GM19035 (cell line): Measurements from ENCODE around the gene RARA.
"Not testable (repeated sequence)": the region's sequence is repeated elsewhere in the genome, so short reads cannot be mapped to it uniquely, and the experiment has no call there.

ENCODE experiments used
- ATAC-seq: cut with Tn5 transposase; IDR thresholded peaks from one replicate; pipeline ENCODE4 v1.9.1; 2021; ENCODE audit not compliant: unreplicated experiment

Gene RARA

DNA sequence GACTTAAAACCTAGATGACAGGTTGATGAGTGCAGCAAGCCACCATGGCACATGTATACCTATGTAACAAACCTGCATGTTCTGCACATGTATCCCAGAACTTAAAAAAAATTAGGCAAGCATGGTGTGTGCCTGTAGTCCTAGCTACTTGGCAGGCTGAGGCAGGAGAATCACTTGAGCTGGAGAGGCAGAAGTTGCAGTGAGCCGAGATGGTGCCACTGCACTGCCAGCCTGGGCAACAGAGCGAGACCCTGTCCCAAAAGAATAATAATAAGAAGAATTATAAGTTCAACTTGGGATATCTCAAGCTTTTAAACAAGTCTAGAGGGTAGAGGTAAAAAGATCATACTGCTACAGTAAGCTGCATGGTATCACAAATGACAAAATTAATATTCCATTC lies 11.5 kb upstream of the RARA start:
- ATAC-seq: no peak

DNA sequence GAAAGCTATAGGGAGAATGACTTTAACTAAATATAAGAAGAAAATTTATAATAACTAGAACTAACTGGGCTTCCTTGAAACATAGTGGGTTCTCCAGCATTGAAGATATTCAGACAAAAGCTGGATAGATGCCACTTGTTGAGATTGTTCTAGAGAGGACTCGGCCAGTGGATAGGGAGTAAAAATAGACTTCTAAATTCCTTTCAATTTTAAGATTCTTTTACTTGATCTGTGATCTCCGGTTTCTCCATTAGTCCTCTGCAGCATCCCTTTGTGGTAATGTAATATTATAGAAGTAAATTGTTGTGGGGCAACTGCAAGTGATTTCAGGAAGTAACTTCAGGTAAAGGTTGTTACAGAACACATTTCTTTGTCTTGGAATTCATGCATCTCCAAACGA lies 10.3 kb upstream of the RARA start:
- no peak for ATAC-seq

DNA sequence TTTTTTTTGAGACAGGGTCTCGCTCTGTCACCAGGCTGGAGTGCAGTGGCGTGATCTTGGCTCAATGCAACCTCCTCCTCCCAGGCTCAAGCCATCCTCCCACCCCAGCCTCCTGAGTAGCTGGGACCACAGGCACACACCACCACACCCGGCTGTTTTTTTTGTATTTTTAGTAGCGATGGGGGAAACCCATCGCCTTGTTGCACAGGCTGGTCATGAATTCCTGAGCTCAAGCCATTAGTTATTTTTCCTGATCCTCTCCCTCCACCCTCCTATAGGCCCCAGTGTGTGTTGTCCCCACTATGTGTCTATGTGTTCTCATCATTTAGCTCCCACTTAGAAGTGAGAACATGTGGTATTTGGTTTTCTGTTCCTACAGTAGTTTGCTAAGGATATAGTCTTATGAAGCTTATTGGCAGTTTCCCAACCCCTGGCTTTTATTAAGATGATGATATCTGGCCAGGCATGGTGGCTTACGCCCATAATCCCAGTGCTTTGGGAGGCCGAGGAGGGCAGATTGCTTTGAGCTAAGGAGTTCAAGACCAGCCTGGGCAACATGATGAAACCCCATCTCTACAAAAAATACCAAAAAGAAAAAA lies 9.7 kb upstream of the RARA start:
- ATAC-seq: not testable (repeated sequence)

DNA sequence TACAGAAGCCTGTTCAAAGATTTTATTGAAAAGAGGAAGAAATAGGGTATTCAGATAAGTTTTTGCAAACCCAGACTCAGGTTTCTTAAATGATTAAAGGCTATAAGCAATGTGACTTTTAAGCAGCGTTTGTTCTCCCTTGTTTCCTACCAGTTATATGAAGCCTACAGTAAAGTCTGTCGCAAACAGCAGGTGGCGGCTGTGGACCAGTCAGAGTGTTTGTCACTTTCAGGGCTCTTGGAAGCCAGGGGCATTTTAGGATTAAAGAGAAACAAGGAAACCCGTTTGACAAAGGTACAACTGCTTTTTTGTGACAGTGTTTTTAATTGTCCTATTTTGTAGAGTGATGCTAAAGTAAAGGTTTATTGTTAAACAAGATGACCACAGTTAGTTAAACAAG lies 7.7 kb upstream of the RARA start:
- ATAC-seq: no peak

DNA sequence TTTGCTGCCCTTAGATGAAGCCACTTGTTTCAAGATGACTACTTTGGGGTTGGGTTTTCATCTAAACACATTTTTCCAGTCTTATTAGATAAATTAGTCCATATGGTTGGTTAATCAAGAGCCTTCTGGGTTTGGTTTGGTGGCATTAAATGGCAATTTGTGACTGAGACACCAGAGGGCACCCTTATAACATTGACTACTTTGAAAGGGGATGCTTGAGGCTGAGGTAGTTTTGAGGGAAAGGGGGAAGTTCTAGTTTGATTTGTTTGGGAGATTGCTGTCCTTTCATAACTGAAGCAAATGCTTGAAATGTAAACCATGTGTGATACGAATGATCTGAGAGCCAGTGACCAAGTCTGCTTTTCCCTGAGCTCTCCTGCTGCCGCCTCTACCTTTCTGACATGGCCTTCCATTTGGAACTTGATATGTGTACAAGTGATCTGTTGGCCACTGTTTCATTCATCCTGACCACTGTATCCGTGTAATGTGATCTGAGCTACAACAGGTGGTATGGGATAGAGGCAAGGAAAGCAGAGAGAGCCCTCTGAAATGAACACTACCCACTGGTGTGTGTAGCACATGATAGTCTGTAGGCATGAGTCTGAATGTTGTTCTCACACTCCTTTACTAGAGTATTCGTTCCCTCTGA lies 5.8 kb upstream of the RARA start:
- ATAC-seq: no peak

DNA sequence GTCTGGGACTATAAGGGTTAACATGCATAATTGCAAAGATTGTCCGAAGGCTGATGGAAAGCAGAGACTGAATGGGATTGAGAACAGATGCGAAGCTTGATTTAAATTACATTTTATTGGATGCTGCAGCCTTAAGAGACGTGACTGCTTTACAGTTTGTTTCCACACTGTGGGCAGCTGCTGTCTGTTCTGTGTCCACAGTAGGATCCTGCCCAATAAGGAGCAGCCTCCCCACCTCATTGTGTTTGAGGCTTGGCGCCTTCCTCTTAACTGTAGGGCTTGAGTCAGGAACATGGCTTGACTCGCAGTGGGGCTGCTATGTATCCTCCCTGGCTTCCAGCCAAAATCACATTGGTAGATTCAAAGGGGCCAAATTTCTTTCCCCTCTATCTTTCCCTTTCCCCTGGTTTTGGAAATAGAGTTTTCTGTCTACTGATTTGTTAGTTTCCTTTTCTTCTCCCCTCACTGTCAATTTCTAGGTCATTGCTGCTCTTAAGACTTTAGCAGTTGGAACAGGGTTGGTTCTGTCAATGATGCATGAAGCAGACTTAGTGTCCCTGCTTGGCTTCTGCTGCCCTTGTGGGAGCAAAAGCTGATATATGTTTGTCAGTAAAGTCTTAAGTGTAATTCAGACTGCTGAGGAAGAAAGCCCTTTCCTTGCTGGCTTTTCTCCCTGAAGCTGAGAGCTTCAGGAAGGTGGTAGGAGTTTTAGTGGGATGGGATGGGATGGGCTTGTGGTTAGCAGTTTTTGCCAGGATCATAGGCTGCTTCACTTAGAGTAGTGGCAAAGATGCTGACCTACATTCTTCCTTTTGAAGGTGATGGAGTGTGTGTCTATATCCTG lies 5.0 kb upstream of the RARA start:
- no peak for ATAC-seq

DNA sequence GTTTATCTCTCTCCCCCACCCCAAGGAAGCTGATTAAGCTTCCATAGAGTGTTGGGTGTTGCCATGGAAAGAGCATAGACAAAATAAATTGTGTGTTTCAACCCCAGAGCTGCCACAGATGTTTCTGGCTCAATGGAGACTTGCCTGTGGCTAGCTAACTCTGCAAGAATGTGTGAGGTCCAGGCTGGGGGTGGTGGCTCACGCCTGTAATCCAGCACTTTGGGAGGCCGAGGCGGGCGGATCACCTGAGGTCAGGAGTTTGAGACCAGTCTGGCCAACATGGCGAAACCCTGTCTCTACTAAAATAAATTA lies 4.5 kb upstream of the RARA start:
- not testable (repeated sequence) for ATAC-seq

DNA sequence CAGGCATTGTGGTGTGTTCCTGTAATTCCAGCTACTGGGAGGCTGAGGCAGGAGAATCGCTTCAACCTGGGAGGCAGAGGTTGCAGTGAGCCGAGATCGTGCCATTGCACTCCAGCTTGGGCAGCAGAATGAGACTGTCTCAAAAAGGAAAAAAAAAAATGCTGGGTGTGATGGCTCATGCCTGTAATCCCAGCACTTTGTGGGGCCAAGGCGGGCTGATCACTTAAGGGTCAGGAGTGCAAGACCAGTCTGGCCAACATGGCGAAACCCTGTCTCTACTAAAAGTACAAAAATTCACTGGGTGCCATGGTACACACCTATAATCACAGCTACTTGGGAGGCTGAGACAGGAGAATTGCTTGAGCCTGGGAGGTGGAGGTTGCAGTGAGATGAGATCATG lies 4.1 kb upstream of the RARA start:
- not testable (repeated sequence) for ATAC-seq

DNA sequence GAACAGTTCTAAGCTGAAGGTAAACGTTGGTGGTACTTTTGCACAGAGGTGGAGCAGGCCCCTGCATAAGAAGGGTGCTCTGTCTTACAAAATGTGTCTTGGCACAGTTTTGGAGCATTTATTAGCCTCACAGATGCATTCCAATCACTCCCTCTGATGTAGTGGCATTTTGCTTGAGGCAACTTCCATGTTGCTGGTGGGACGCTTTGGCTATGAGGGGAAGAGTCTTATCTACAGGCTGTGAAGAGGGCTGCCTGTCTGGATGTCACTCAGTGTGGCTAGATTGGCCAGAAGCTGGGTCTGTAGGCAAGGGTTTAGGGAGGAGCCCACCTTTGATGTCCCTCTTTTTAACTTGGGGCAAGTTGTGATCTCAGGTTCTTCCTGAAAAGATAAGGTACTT lies 2.6 kb upstream of the RARA start:
- no peak for ATAC-seq

DNA sequence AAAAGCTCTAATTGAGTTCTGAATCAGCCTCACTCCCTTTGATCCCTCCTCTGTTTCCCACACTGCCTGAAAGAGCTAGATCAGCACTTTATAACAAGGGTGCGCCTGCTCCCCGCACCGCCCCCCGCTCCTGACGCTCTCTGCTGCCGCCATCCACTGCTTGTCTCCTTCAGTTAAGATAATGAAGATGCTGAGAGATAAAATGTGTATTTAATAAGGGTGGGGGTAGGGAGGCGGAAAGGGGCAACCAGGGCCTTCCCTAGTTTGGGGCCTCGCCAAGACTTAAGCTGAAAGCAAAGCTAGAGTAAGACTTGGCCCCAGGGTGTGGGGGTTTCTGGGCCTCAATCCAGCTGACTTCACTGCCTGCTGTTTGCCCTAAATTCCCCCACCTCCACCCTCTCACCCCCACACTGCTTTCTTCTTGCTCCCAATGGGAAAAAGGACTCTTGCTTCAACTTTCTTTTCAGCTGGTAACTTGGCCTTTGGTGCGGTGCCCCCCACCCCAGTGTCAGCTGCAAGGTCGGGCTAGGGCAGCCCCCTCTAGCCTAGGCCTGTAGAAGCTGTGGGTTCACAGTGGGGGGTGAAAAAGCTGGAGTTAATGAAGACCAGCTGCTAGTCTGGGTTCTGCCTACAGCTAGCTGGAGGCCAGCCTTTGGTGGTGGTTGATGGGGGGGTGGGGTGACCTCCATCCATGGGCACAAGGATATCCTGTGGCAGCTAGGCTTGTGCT lies 1.8 kb upstream of the RARA start:
- ATAC-seq: no peak

DNA sequence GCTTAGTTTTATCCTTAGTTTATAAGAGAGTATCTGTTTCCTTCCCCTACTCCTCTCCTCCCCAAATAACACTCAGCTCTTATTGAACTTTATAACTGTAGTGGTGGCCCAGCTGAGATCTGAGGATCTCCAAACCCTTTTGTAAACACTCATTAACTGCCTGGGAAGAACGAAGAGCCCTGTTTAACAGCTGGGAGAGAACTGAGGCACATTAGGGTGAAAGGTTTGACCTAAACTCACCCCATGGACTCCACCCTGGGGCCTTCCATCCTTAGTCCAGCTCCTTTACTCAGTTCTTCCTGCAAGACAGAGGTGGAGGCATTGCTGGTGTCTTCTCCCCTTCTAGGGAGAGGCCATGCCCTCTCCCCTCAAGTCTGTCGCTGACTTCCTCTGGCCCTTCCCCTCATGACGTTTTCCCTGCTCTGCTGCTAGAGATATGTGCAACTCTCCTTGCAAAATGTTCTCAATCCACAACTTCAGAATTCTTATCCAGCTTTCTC lies 1.2 kb upstream of the RARA start:
- ATAC-seq: no peak

DNA sequence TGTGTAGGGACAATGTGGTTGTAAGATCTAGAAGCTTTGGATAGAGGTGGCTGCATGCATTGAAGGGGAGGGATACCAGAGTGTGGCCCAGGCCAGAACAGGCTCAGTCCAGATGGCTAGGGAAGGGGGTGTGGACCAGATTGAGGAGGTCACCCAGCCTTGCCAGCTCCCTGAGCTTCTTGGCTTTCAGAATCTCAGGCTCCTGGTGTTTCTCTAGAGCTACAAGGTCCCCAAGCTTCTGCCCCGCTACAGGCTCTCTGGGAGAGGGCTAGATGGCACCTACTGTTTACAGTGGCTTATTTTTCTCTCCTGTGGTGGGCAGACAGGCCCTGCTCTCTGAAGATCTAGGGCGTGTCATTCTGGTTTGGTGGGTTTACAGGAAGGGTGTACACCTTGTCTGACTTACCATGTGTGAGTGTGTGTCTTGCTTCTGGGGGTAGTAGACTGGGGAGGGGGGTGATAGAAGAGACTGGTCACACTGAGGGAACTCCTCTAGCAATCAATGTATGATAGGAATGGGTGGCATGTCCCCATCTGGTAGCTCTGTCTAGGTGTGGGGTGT lies 1.1 kb downstream of the RARA start:
- ATAC-seq: no peak

DNA sequence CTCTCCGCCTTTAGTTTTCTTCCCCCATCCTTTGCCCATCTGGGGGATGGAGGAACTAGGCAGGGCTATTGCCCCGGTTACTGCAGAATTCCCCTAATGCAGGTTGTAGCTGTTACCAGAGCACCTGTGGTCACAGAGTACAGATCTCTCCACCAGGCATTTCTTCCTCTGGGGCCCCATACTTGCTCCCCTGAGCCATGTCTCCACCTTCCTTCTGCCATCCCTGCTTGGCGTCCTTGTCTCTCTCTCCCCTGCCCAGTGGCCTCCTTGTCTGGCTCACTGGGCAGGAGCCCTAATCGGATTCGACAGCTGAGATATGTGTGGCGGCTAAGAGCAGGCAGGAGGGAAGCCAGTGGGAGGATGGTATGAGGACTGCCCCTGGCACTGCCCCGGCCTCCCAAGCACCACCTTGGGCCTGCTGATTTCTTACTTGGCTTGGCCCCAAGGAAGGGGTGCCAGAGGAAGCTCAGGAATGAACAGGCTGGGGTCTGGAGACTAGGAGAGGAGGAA lies 2.0 kb downstream of the RARA start:
- ATAC-seq: no peak

DNA sequence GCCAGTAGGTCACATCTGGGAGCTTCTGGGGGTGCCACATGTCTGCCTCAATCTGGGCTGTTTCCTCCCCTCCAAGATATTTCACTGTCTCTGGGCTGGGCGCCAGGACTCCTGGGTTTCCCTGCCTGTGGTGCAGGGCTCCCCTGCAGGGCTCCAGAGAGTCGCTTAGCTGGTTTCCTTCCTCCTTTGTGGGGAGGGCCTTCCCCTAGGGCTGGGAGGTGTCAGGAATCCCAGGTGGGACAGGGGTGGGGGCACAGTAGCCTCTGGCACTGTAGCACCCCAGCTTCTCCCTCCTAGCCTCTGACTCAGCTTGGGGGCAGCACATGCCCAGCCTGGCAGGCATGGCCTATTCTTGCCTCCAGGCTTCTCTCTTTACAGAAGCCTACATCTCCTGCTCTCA lies 2.6 kb downstream of the RARA start:
- no peak for ATAC-seq

DNA sequence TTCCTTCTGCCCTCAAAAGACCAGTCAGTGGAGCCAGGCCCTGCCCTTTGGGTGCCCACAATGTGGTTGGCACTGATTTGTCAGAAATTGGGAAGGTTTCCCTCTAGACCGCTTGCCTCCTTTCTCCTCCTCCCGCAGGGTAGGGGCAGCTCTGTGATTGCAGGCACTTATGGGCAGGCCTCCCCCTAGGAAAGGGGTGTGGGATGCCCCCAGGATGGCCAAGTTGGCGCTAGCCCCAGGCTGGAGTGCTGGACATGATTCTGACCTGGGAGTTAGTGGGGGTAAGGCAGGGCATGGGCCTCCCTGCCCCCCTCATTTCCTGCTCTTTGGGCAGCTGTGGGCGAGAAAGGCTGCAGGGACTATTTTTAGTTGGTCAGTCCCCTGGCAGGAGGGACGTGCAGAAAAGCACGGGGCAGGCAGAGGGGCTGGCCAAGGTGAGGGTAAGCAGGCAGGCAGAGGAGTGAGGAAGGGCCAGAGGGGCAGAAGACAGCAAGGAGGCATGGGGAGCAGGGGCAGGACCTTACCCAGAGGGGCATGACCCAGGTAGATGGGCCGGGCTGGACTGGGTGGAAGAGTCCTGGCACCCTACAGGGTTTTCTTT lies 3.3 kb downstream of the RARA start:
- no peak for ATAC-seq

DNA sequence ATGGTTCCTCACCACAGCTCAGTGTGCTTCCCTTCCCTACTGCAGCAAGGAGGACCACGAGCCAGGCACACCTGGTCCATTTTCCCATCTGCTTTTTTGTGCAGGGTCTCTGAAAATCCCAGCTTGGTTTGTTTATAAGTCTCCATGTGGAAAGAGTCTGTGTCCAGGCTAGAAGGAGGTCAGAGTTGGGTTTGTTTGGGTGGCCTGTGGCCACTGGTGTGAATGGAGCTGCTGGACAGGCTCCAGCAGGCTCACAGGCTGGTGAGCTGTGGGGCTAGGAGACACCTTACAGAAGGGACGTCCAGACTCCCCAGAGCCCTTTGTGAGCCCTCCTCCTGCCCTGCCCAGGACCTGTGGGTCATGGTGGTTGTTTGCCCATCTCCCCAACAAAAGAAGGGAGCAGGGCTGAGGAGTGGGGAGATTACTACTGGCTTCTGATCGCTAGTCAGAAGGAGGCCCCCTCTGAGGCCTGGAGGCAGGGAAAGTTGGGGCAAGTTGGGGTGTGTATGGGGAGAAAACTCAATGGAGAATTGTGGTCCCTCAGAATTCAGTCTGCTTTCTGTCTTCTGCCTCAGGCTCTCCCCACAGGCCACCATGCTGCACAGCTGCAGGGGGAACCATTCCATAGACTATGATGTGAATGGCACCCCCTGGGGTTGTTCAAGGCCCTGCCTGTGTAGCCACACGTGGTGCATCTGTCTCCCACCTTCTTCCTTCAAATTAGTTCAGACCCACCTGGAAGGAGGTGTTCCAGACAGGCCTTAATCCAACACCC lies 4.1 kb downstream of the RARA start:
- no peak for ATAC-seq

DNA sequence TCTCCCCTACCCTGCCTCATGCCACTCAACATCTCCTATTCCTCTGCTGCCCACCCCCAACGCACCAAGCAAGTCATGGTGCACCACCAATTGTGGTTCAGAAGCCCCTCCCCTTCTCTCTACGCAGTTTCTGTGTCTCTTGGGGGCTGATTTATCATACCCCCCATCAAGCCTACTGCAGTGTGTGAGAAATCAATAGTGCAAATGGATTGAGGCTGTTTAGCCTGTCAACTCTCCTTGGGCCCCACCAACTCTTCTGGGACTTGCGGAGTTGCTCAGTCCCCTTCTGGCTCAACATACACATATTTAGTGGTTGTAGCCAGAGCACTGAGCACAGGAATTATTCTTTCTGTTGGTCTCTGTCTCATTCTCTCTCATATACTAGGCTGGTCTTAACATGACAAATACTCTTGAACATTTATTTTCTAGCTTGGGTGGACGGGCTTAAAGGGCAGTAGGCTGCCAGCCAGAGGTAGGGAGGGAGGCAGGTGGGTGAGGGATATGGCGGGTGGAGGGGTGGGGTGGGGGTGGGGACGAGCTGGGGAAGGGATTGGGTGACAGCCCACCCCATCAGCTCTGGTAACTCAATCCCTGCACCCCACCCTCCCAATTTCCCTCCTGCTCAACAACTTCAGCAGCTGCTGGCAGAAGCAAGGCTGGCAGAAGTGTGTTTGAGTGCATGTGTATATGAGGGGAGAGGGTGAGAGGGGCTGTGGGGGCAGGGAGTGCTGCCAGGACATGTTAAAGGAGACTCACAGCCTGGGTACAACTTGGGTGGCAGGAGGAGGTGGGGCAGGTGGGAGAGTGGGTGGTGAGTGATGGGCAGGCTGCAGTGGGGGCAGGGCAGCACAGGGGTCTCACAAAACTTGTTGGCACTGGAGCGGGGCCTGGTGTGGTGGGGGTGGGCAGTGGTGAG lies 4.9 kb downstream of the RARA start:
- no peak for ATAC-seq

DNA sequence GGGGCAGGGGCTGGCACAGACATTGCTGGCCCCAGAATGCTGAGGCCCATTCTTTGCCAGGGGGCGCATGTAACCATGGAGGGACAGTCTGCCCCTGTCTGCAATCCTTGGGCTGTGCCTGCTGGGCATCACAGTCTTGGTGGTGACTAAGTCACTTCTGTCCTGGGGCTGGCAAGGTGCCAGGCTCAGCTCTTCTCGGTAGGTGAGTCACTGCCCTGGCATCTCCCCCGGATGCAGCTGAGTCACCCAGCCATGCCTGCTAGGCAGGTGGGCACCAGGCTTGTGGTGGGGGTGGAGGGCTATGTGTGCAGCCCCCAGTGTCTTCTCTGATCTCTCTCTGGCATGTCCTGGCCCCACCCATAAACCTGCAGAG lies 5.6 kb downstream of the RARA start:
- no peak for ATAC-seq

DNA sequence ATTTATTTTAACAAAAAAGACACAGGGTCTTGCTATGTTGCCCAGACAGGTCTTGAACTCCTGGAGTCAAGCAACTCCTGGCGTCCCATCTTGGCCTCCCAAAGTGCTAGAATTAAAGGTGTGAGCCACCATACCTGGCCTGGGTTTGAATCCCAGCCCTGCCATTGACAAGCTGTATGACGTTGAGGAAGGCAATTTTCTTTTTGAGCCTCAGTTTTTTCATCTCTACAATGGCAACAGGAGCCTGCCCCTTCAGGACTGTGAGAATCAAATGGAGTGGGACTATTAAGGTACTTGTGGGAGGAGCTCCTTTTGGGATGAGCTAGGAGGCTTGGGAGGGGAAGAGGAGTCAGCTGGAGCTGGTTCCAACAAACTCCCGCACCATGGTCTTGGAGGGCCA lies 6.2 kb downstream of the RARA start:
- ATAC-seq: no peak
